GM18508 (cell line): Measurements from ENCODE around the gene ZNF177.

ENCODE experiments used
- ATAC-seq: cut with Tn5 transposase; IDR thresholded peaks from one replicate; pipeline ENCODE4 v1.9.1; 2021; ENCODE audit warnings: moderate number of reproducible peaks; ENCODE audit not compliant: insufficient read depth, unreplicated experiment

ZNF177 gene

DNA sequence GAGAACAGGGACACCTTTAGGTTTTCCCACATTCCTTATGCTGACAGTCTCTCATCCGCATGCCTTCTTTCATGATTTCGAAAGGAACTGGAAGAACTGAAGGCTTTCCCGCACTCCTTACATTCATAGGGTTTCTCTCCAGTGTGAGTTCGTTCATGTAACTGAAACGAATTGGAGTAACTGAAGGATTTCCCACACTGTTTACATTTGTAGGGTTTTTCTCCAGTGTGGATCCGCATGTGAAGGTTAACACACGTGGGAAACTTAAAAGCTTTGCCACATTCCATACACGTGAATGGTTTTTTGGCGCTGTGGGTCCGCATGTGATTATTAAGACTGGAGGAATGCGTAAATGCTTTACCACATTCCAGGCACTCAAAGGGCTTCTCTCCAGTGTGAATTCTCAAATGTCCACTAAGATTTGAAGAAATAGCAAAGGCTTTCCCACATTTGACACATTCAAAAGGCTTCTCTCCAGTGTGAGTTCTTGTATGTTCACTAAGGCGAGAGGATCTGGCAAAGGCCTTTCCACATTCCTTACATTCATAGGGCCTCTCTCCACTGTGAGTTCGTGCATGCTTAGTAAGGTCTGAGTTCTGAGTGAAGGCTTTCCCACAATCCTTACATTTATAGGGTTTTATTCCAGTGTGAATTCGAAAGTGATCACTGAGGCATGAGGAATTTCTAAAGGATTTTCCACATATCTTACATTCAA, 50.6 kb downstream of the ZNF177 start:
- ATAC-seq, result no peak

DNA sequence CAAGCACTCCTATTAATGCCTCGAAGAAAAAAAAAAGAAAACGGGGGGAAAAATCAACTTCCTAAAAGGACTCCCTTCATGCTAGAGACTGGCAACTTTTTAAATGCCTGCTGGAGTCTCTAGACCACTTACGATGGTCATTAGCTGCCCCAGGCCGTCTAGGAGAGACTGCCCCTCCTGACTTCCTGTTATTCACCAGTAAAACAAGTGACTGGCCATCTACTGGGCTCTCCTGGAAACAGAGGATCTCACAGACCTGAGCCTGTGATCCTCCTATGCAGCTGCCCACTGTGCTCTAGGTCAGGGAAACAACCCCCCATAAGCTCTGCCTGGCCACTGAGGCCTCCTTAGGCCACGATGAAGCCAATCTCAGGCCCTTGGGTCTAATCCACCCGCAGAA, 65.1 kb downstream of the ZNF177 start:
- no peak for ATAC-seq

DNA sequence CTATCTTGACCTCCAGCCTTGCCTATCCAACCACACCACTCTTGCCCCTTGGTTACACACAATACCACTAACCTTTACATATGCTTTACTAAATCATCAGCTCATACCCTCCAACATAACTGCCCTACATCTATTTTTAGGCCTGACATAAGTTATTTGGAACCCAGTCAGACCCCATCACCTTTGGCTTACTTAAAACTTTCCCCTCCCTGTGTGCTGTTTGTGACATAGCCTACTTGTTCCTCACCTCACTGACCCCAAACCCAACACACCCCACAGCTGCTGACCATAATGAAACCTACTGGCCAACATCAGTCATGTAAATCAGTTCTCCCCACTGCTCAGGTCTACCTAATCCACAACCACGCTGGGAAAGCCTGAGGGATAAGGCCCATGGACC, 67.6 kb downstream of the ZNF177 start:
- ATAC-seq, result no peak

DNA sequence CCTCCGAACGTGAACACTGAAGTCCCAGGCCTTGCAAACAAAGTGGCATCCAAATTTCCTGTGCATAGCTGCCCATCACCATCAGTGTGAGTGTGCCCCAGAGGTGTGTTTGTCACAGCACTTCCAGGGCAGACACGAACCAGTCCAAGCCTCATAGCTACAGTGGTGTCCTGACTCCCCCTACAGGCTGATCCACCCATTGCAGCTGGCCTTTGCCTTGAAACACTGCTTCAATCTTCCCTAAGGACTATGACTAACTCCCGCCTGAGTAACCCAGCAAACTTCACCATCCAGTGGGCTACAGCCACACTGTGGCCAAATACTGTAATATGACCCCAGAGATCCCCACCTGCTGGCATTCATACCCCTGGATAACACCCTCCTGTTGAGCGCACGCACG, 68.7 kb downstream of the ZNF177 start:
- ATAC-seq, result no peak
